Liver (tissue), 9 donors: Measurements from ENCODE around the gene PET100. TPM values are rescaled to one million over a fixed set of nuclear protein-coding genes. Genes with fewer than 3 reads are reported as not detected.

Experiments
- DNase-seq: peaks from one replicate; pipeline ENCODE4 v3.0.0-alpha.2; 2017; ENCODE audit warnings: low spot score
- H3K27ac ChIP-seq, 2 donors: one replicate each; pipeline ENCODE4 v1.7.0; 2013; ENCODE audit warnings: inconsistent platforms in 2 of 2, low read length in 2 of 2, control low read depth in 1 of 2, low read depth in 1 of 2, mild to moderate bottlenecking in 1 of 2
- H3K27me3 ChIP-seq, 4 donors: one replicate each; pipeline versions ENCODE4 v1.6.1 to v1.7.0; 2013; ENCODE audit warnings: low read length in 3 of 4, inconsistent platforms in 1 of 4, mild to moderate bottlenecking in 1 of 4, moderate library complexity in 1 of 4; ENCODE audit not compliant: control insufficient read depth in 4 of 4, insufficient read depth in 4 of 4
- H3K36me3 ChIP-seq, 4 donors: one replicate each; pipeline versions ENCODE4 v1.6.1 to v1.7.0; 2013; ENCODE audit warnings: low read length in 3 of 4, mild to moderate bottlenecking in 3 of 4, low read depth in 1 of 4, moderate library complexity in 1 of 4; ENCODE audit not compliant: control insufficient read depth in 4 of 4, insufficient read depth in 3 of 4
- H3K4me1 ChIP-seq, 4 donors: one replicate each; pipeline versions ENCODE4 v1.6.1 to v1.7.0; 2013; ENCODE audit warnings: low read length in 3 of 4, mild to moderate bottlenecking in 3 of 4, moderate library complexity in 1 of 4; ENCODE audit not compliant: control insufficient read depth in 4 of 4, insufficient read depth in 4 of 4
- H3K4me3 ChIP-seq, 3 donors: one replicate each; pipeline versions ENCODE4 v1.6.1 to v1.7.0; 2013; ENCODE audit warnings: low read length in 3 of 3, control low read depth in 1 of 3, low read depth in 1 of 3, mild to moderate bottlenecking in 1 of 3
- H3K9ac ChIP-seq, 2 donors: one replicate each; pipeline ENCODE4 v1.7.0; 2013; ENCODE audit warnings: low read length in 2 of 2, mild to moderate bottlenecking in 2 of 2, moderate library complexity in 2 of 2, control low read depth in 1 of 2, low read depth in 1 of 2
- H3K9me3 ChIP-seq, 4 donors: one replicate each; pipeline versions ENCODE4 v1.6.1 to v1.7.0; 2013; ENCODE audit warnings: low read length in 3 of 4; ENCODE audit not compliant: control insufficient read depth in 4 of 4
- ATF3 ChIP-seq: IDR thresholded peaks from 2 replicates; pipeline ENCODE4 v1.6.1; 2016; ENCODE audit warnings: antibody characterized with exemption
- CTCF ChIP-seq: fragments of 150-350 bp; IDR thresholded peaks from 2 replicates; pipeline ENCODE4 v1.5.1; 2017; ENCODE audit warnings: improper control_type of control experiment, low read depth, low read length; ENCODE audit not compliant: missing input control
- EGR1 ChIP-seq, 2 donors: IDR thresholded peaks; 2 replicates each; pipeline ENCODE4 v1.6.1; 2016 to 2018; ENCODE audit warnings: antibody characterized with exemption in 2 of 2, low read depth in 2 of 2
- FOXA1 ChIP-seq: IDR thresholded peaks from 2 replicates; pipeline ENCODE4 v1.6.1; 2016; ENCODE audit warnings: antibody characterized with exemption
- FOXA2 ChIP-seq: IDR thresholded peaks from 2 replicates; pipeline ENCODE4 v1.6.1; 2016; ENCODE audit warnings: antibody characterized with exemption
- GABPA ChIP-seq, 2 donors: IDR thresholded peaks in 1 of 2; conservative IDR thresholded peaks in 1 of 2; 2 replicates each; pipeline ENCODE4 v1.6.1; 2016; ENCODE audit warnings: antibody characterized with exemption in 2 of 2, mild to moderate bottlenecking in 1 of 2, moderate library complexity in 1 of 2
- HNF4G ChIP-seq: IDR thresholded peaks from 2 replicates; pipeline ENCODE4 v1.6.1; 2016; ENCODE audit warnings: antibody characterized with exemption
- JUND ChIP-seq, 2 donors: IDR thresholded peaks; 2 replicates each; pipeline ENCODE4 v1.6.1; 2016; ENCODE audit warnings: antibody characterized with exemption in 2 of 2
- MAX ChIP-seq: IDR thresholded peaks from 2 replicates; pipeline ENCODE4 v1.6.1; 2016; ENCODE audit warnings: antibody characterized with exemption
- NR2F2 ChIP-seq: IDR thresholded peaks from 2 replicates; pipeline ENCODE4 v1.6.1; 2016; ENCODE audit warnings: antibody characterized with exemption
- RAD21 ChIP-seq, 2 donors: IDR thresholded peaks; 2 replicates each; pipeline ENCODE4 v1.6.1; 2016; ENCODE audit warnings: antibody characterized with exemption in 2 of 2, mild to moderate bottlenecking in 2 of 2
- REST ChIP-seq: IDR thresholded peaks from 2 replicates; pipeline ENCODE4 v1.6.1; 2016; ENCODE audit warnings: antibody characterized with exemption, mild to moderate bottlenecking
- RXRA ChIP-seq, 2 donors: IDR thresholded peaks; 2 replicates each; pipeline ENCODE4 v1.6.1; 2017 to 2018; ENCODE audit warnings: antibody characterized with exemption in 2 of 2, mild to moderate bottlenecking in 1 of 2
- SP1 ChIP-seq: IDR thresholded peaks from 2 replicates; pipeline ENCODE4 v1.6.1; 2018; ENCODE audit warnings: antibody characterized with exemption, mild to moderate bottlenecking
- TAF1 ChIP-seq: conservative IDR thresholded peaks from 2 replicates; pipeline ENCODE4 v1.6.1; 2016; ENCODE audit warnings: antibody characterized with exemption, mild to moderate bottlenecking
- YY1 ChIP-seq: IDR thresholded peaks from 2 replicates; pipeline ENCODE4 v1.6.1; 2016; ENCODE audit warnings: antibody characterized with exemption, mild to moderate bottlenecking
- WGBS: extraction: QIAGEN DNeasy Blood & Tissue Kit; methylation state at CpG from one replicate; pipeline ENCODE4 v1.1.7; 2013; 5-methylcytosine and 5-hydroxymethylcytosine counted together
- polyA plus RNA-seq, 2 donors: library from polyadenylated mRNA; stranded (reverse) in 1 of 2; unstranded in 1 of 2; fragments of 200-250 nt in 1 of 2; fragments of >200 nt in 1 of 2; fragmentation: Nextera tagmentation in 1 of 2; extraction: Ambion mirVana in 1 of 2; gene quantifications; one replicate each; pipeline versions ENCODE4 v1.2.1 to v1.2.3, GENCODE V29; 2013 to 2015
- total RNA-seq, 2 donors: library from RNA; depleted of rRNA; stranded (reverse); fragments of >200 nt; gene quantifications; one replicate each; pipeline ENCODE4 v1.2.3, GENCODE V29; 2014
- donor health status: healthy.
- donor health status: healthy.
- donor health status: healthy.
- donor health status: healthy.
- donor health status: healthy.

PET100 gene
- total and polyA plus RNA-seq, 4 donors = 4.8 to 225 (median 26.7) TPM

DNA sequence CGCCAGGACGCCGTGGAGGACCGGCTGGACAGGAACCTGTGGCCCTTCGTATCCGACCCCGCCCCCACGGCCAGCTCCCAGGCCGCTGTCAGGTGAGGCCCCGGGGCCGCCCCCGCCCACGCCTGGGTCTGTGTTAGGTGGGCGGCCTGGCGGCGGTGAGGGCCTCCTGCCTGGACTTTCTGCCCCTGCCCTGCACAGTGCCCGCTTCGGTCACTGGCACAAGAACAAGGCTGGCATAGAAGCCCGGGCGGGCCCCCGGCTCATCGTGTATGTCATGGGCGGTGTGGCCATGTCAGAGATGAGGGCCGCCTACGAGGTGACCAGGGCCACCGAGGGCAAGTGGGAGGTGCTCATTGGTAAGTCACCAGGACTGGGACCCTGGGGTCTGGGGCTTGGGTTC is 17.6 kb downstream of the PET100 start:
- no peak overlapping the region for H3K4me3 ChIP-seq

DNA sequence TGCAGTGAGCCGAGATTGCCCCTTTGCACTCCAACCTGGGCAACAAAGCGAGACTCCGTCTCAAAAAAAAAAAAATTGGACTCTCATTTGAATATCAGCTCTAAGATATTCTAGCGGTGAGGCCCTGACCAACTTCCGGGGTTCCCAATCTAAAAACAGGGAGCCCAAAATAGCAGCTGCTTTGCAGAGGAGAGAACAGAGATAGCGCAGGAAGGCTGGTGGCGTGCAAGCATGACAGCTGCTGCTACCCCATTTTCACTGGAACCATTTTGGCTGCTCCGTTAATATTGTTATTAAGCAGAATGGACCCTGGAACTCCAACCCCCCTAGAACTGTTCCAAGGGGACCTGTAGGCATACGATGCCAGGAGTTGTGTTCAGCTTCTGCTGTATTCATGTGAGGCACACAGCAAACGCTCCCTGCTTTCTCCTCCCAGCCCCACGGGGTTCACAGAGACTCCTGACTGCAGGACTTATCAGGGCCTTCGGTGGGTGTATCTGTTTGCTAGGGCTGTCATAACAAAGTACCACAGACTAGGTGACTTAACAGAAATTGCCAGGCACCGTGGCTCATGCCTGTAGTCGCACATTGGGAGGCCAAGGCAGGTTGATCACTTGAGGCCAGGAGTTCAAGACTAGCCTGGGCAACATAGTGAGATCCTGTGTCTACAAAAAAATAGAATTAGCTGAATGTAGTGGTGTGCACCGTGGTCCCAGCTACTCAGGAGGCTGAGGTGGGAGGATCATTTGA is 18.8 kb downstream of the PET100 start:
- no peaks in the 10 kb centered on the region for H3K27me3 ChIP-seq
- no peak overlapping the region for H3K27ac ChIP-seq
- H3K36me3 ChIP-seq = peaks cover 0 to 3% (median 0%) of the 10 kb centered on the region in 4 donors
- TF ChIP-seq JUND (IDR thresholded peaks at IDR 0.05) = no peak
- no peak for TF ChIP-seq GABPA (IDR thresholded peaks at IDR 0.05 in 1 of 2, conservative IDR thresholded peaks at IDR 0.05 in 1 of 2)
- TF ChIP-seq ATF3 = no peak
- no peak for TF ChIP-seq MAX
- no peak for TF ChIP-seq FOXA2
- TF ChIP-seq HNF4G = no peak
- TF ChIP-seq RXRA (IDR thresholded peaks at IDR 0.05) = no peak
- no peak for TF ChIP-seq TAF1
- no peak for TF ChIP-seq FOXA1
- no peak for TF ChIP-seq CTCF
- TF ChIP-seq YY1 = no peak
- no peak for TF ChIP-seq EGR1 (IDR thresholded peaks at IDR 0.05; ENCODE audit: low read depth in 2 of 2)
- TF ChIP-seq RAD21 (IDR thresholded peaks at IDR 0.05) = no peak
- H3K4me3 ChIP-seq = no peak overlapping the region
- no peaks in the 10 kb centered on the region for H3K9me3 ChIP-seq
- WGBS = 87% methylated on average over 15 of the region's 15 CpGs
- H3K9ac ChIP-seq = no peak overlapping the region
- DNase-seq = no peak
- H3K4me1 ChIP-seq = peaks cover 0 to 8% (median 2%) of the 10 kb centered on the region in 4 donors

More for the DNA sequence above, 17.6 kb downstream of the PET100 start:
- TF ChIP-seq RXRA (IDR thresholded peaks at IDR 0.05) = no peak
- no peak for TF ChIP-seq GABPA (IDR thresholded peaks at IDR 0.05 in 1 of 2, conservative IDR thresholded peaks at IDR 0.05 in 1 of 2)
- no peak for TF ChIP-seq FOXA1
- no peak for TF ChIP-seq NR2F2
- no peak for TF ChIP-seq REST
- no peak for TF ChIP-seq SP1
- 93% methylated on average over 26 of the region's 26 CpGs for WGBS
- peaks cover 0 to 5% (median under 1%) of the 10 kb centered on the region in 4 donors for H3K4me1 ChIP-seq
- peaks cover 0 to 3% (median 0%) of the 10 kb centered on the region in 4 donors for H3K36me3 ChIP-seq
- DNase-seq = no peak
- H3K9ac ChIP-seq = no peak overlapping the region
- no peaks in the 10 kb centered on the region for H3K9me3 ChIP-seq
- no peak overlapping the region for H3K27ac ChIP-seq
- H3K27me3 ChIP-seq = no peaks in the 10 kb centered on the region
